Lung (tissue), 12 donors: ENCODE data around the gene SUGCT. TPM values are rescaled to one million over a fixed set of nuclear protein-coding genes. Genes with fewer than 3 reads are reported as not detected.

Source experiments
- ATAC-seq: fragments of 200-7000 bp; cut with Tn5 transposase; one replicate; pipeline ENCODE4 v1.9.1; 2020; ENCODE audit warnings: moderate number of reproducible peaks; ENCODE audit not compliant: insufficient read depth, low FRiP score
- DNase-seq, 3 donors: peaks; one replicate each; pipeline ENCODE4 v3.0.0-alpha.2; 2013 to 2017
- H3K27ac ChIP-seq, 2 donors: one replicate each; pipeline ENCODE4 v1.5.1; 2013; ENCODE audit warnings: mild to moderate bottlenecking in 2 of 2, moderate library complexity in 2 of 2, control low read depth in 1 of 2, inconsistent platforms in 1 of 2, low read depth in 1 of 2, low read length in 1 of 2
- H3K27me3 ChIP-seq, 3 donors: one replicate each; pipeline ENCODE4 v1.5.1; 2013; ENCODE audit warnings: low read length in 2 of 3; ENCODE audit not compliant: control insufficient read depth in 3 of 3, insufficient read depth in 3 of 3
- H3K36me3 ChIP-seq, 4 donors: one replicate each; pipeline ENCODE4 v1.5.1; 2013; ENCODE audit warnings: low read length in 4 of 4, mild to moderate bottlenecking in 1 of 4, moderate library complexity in 1 of 4; ENCODE audit not compliant: control insufficient read depth in 4 of 4, insufficient read depth in 4 of 4
- H3K4me1 ChIP-seq, 5 donors: one replicate each; pipeline ENCODE4 v1.5.1; 2013; ENCODE audit warnings: low read length in 5 of 5, mild to moderate bottlenecking in 2 of 5, moderate library complexity in 1 of 5; ENCODE audit not compliant: control insufficient read depth in 5 of 5, insufficient read depth in 5 of 5
- H3K4me3 ChIP-seq: one replicate; pipeline ENCODE4 v1.5.1; 2013; ENCODE audit warnings: mild to moderate bottlenecking, control low read depth, moderate library complexity
- H3K9ac ChIP-seq, 2 donors: one replicate each; pipeline ENCODE4 v1.5.1; 2013; ENCODE audit warnings: low read length in 2 of 2, control low read depth in 1 of 2; ENCODE audit not compliant: insufficient read depth in 1 of 2
- H3K9me3 ChIP-seq, 4 donors: one replicate each; pipeline ENCODE4 v1.5.1; 2013; ENCODE audit warnings: low read length in 3 of 4, mild to moderate bottlenecking in 1 of 4, moderate library complexity in 1 of 4; ENCODE audit not compliant: control insufficient read depth in 4 of 4, insufficient read depth in 3 of 4
- CTCF ChIP-seq: IDR thresholded peaks from 2 replicates; pipeline ENCODE4 v1.5.1; 2012; ENCODE audit warnings: mild to moderate bottlenecking; ENCODE audit errors: control extremely low read depth, extremely low read depth
- WGBS, 2 donors: extraction: QIAGEN DNeasy Blood & Tissue Kit; methylation state at CpG; one replicate each; pipeline ENCODE4 v1.1.7; 2013; 5-methylcytosine and 5-hydroxymethylcytosine counted together
- polyA plus RNA-seq, 2 donors: library from polyadenylated mRNA; stranded (reverse); fragments of 200-250 nt; gene quantifications; one replicate each; pipeline ENCODE4 v1.2.1, GENCODE V29; 2013
- total RNA-seq, 2 donors: library from RNA; depleted of rRNA in 1 of 2; stranded (reverse); fragments of >200 nt in 1 of 2; gene quantifications; one replicate each; pipeline ENCODE4 v1.2.1, GENCODE V29; 2014 to 2021
- donor health status: control.
- donor health status: control.
- donor health status: Bipolar disorder and iron deficiency.
- donor health status: healthy.
- donor health status: DM: yes; HTN: yes; CAD: no.

Gene SUGCT
- total and polyA plus RNA-seq, 4 donors = 0.23 to 4.2 (median 1.8) TPM

DNA sequence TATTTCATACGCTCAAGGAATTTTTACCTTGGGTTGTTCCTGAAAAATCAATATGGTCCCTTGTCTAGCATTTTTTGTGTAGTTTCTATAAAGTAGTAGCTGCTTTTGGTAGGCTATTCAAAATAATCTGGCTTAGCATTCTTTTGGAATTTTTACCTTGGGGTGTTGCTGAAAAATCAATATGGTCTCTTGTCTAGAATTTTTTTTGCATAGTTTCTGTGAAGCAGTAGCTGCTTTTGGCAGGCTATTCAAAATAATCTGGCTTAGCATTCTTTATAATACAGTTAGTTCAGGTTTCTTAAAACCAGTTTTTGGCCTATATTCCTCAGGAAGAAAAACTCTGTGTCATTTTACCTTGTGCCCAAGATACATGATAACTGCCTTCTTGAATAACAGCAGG is 301.9 kb downstream of the SUGCT start:
- no peak overlapping the region for H3K4me3 ChIP-seq
- H3K27ac ChIP-seq = no peak overlapping the region
- DNase-seq = no peak
- no peaks in the 10 kb centered on the region for H3K4me1 ChIP-seq
- no peak overlapping the region for H3K9ac ChIP-seq
- H3K27me3 ChIP-seq = no peaks in the 10 kb centered on the region
- no peak for ATAC-seq
- 95 to 100% methylated on average over 1 of the region's 1 CpG for WGBS, 2 donors
- H3K9me3 ChIP-seq = peaks cover 0 to 2% (median 0%) of the 10 kb centered on the region in 4 donors
- H3K36me3 ChIP-seq = no peaks in the 10 kb centered on the region
- no peak for TF ChIP-seq CTCF

DNA sequence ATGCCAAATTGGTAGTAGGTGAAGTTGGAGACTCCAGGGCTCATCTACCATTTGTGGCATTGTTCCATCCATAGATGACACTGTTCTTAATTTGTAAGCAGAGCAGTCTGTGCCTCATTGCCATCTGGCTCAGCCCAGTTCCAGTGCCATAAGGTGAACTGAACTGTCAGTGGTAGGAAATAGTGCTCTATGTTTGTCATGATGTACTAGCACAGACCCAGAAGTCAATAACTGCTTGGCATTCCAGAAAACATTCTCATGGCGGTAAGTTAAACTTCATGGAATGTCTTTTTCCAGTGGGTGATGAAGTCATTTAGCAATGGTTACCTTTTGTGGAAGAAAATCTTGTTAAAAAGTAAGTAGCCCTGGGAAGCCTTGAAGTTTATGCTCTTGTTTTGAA is 302.7 kb downstream of the SUGCT start:
- WGBS, 2 donors = 39 to 81% methylated on average over 1 of the region's 1 CpG
- Histone ChIP-seq H3K4me3 (no peak overlapping the region), H3K9me3 (peaks cover 0 to 2% (median 0%) of the 10 kb centered on the region in 4 donors), H3K4me1 (no peaks in the 10 kb centered on the region), H3K36me3 (no peaks in the 10 kb centered on the region), H3K9ac (no peak overlapping the region), H3K27ac (no peak overlapping the region), H3K27me3 (no peaks in the 10 kb centered on the region)
- DNase-seq = no peak
- TF ChIP-seq CTCF = no peak
- ATAC-seq = no peak

- Histone ChIP-seq H3K36me3 (no peaks in the 10 kb centered on the region), H3K27me3 (no peaks in the 10 kb centered on the region), H3K4me1 (no peaks in the 10 kb centered on the region), H3K27ac (no peak overlapping the region), H3K9me3 (peaks cover 0 to 2% (median 0%) of the 10 kb centered on the region in 4 donors), H3K4me3 (no peak overlapping the region), H3K9ac (no peak overlapping the region)
- DNase-seq (no peak), ATAC-seq (no peak)
- WGBS, 2 donors = 85 to 90% methylated on average over 6 of the region's 6 CpGs
- no peak for TF ChIP-seq CTCF
Measured at GRCh38 chr7:40437936-40438634, 303.3 kb downstream of the SUGCT start.

GRCh38 chr7:40439686-40440085 is 304.9 kb downstream of the SUGCT start:
- Histone ChIP-seq H3K4me1 (no peaks in the 10 kb centered on the region), H3K9me3 (peaks cover 0 to 2% (median 0%) of the 10 kb centered on the region in 4 donors), H3K27ac (no peak overlapping the region), H3K27me3 (no peaks in the 10 kb centered on the region), H3K36me3 (no peaks in the 10 kb centered on the region), H3K4me3 (no peak overlapping the region), H3K9ac (no peak overlapping the region)
- DNase-seq (no peak), ATAC-seq (no peak)
- WGBS, 2 donors = 89 to 93% methylated on average over 6 of the region's 6 CpGs
- TF ChIP-seq CTCF = no peak
